Measurements from ENCODE around the gene GRK4.

DNA sequence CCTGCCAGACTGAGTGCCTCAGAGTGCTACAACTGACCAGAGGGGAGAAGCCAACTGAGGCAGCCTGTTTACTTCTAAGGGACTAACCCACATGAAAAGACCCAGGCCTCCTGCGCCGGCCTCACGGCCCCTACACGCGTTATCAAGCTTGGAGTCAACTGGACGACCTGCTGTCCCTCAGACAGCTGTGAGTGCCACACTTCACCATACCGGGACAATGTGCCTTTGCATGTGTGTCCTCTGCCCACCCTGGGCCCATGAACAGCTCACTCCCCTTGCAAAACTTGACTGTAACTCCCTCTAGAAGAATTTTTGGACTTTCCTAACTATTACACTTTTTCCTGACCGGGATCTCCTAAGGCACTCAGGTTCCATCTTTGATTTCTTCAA is 2.0 kb upstream of the GRK4 start:
- TF ChIP-seq, protein P1, sequence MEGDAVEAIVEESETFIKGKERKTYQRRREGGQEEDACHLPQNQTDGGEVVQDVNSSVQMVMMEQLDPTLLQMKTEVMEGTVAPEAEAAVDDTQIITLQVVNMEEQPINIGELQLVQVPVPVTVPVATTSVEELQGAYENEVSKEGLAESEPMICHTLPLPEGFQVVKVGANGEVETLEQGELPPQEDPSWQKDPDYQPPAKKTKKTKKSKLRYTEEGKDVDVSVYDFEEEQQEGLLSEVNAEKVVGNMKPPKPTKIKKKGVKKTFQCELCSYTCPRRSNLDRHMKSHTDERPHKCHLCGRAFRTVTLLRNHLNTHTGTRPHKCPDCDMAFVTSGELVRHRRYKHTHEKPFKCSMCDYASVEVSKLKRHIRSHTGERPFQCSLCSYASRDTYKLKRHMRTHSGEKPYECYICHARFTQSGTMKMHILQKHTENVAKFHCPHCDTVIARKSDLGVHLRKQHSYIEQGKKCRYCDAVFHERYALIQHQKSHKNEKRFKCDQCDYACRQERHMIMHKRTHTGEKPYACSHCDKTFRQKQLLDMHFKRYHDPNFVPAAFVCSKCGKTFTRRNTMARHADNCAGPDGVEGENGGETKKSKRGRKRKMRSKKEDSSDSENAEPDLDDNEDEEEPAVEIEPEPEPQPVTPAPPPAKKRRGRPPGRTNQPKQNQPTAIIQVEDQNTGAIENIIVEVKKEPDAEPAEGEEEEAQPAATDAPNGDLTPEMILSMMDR (IDR thresholded peaks at IDR 0.05; ENCODE audit: low read depth, low read length, missing input control), result no peak
- TF ChIP-seq RAD21 (IDR thresholded peaks at IDR 0.05) (no peak), HNF4A (conservative IDR thresholded peaks at IDR 0.05) (no peak), HNF4G (IDR thresholded peaks at IDR 0.05) (no peak), RXRA (IDR thresholded peaks at IDR 0.05) (no peak), YY1 (IDR thresholded peaks at IDR 0.05) (no peak), TAF1 (conservative IDR thresholded peaks at IDR 0.05) (no peak), FOXA1 (IDR thresholded peaks at IDR 0.05) (no peak), GABPA (IDR thresholded peaks at IDR 0.05 in 1 of 2, conservative IDR thresholded peaks at IDR 0.05 in 1 of 2) (no peak), SP1 (IDR thresholded peaks at IDR 0.05) (no peak)
- TF ChIP-seq, protein P2, sequence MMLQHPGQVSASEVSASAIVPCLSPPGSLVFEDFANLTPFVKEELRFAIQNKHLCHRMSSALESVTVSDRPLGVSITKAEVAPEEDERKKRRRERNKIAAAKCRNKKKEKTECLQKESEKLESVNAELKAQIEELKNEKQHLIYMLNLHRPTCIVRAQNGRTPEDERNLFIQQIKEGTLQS (IDR thresholded peaks at IDR 0.05), result no peak
- TF ChIP-seq, protein P3, sequence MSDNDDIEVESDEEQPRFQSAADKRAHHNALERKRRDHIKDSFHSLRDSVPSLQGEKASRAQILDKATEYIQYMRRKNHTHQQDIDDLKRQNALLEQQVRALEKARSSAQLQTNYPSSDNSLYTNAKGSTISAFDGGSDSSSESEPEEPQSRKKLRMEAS (IDR thresholded peaks at IDR 0.05), result no peak
- TF ChIP-seq, protein P4, sequence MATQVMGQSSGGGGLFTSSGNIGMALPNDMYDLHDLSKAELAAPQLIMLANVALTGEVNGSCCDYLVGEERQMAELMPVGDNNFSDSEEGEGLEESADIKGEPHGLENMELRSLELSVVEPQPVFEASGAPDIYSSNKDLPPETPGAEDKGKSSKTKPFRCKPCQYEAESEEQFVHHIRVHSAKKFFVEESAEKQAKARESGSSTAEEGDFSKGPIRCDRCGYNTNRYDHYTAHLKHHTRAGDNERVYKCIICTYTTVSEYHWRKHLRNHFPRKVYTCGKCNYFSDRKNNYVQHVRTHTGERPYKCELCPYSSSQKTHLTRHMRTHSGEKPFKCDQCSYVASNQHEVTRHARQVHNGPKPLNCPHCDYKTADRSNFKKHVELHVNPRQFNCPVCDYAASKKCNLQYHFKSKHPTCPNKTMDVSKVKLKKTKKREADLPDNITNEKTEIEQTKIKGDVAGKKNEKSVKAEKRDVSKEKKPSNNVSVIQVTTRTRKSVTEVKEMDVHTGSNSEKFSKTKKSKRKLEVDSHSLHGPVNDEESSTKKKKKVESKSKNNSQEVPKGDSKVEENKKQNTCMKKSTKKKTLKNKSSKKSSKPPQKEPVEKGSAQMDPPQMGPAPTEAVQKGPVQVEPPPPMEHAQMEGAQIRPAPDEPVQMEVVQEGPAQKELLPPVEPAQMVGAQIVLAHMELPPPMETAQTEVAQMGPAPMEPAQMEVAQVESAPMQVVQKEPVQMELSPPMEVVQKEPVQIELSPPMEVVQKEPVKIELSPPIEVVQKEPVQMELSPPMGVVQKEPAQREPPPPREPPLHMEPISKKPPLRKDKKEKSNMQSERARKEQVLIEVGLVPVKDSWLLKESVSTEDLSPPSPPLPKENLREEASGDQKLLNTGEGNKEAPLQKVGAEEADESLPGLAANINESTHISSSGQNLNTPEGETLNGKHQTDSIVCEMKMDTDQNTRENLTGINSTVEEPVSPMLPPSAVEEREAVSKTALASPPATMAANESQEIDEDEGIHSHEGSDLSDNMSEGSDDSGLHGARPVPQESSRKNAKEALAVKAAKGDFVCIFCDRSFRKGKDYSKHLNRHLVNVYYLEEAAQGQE (IDR thresholded peaks at IDR 0.05), result no peak

All from liver (tissue), 3 donors.